SK-N-SH (cell line): ENCODE results near the gene LCA5L. TPM values are rescaled to one million over a fixed set of nuclear protein-coding genes. Genes with fewer than 3 reads are reported as not detected.

Experiments used
- CTCF ChIA-PET: fragments of 300-600, 350-600 bp; formaldehyde crosslinking; extraction: SDS; loops from one replicate; lab custom pipeline; 2021; lab: Yijun Ruan, JAX
- POLR2A ChIA-PET: fragments of 350-600 bp; sonication (Branson Sonifier 250); formaldehyde crosslinking; extraction: SDS; loops from one replicate; lab custom pipeline; 2020; ENCODE audit warnings: antibody characterized with exemption, inconsistent platforms; lab: Yijun Ruan, JAX
- DNase-seq: peaks from one replicate; pipeline ENCODE4 v3.0.0; 2012
- H2AFZ ChIP-seq: fragments of 200-600 bp; sonication (generic); 2 replicates; pipeline ENCODE4 v1.8.1; 2016; ENCODE audit warnings: antibody characterized with exemption, mild to moderate bottlenecking, low read depth
- H3F3A ChIP-seq: fragments of 200-600 bp; sonication (generic); replicated peaks from 2 replicates; pipeline ENCODE3; 2016; ENCODE audit warnings: antibody characterized with exemption, mild to moderate bottlenecking; ENCODE audit not compliant: insufficient read depth
- H3K27ac ChIP-seq, 2 experiments: fragments of 200-500 bp in 1 of 2; fragments of 200-600 bp in 1 of 2; sonication (Bioruptor generic) in 1 of 2; sonication (generic), shearing (Covaris generic) in 1 of 2; 2 replicates each; pipeline versions ENCODE4 v1.5.1 to v1.6.1; 2014 to 2016; ENCODE audit warnings: low read depth in 2 of 2, inconsistent platforms in 1 of 2, low read length in 1 of 2, mild to moderate bottlenecking in 1 of 2, mixed read lengths in 1 of 2
- H3K27me3 ChIP-seq: fragments of 200-600 bp; sonication (generic), shearing (Covaris generic); 2 replicates; pipeline ENCODE4 v1.6.1; 2016; ENCODE audit warnings: mixed run types; ENCODE audit not compliant: insufficient read depth
- H3K36me3 ChIP-seq, 2 experiments: fragments of 200-500 bp in 1 of 2; fragments of 200-600 bp in 1 of 2; sonication (Bioruptor generic) in 1 of 2; sonication (generic) in 1 of 2; replicated peaks in 1 of 2; 2 replicates each; pipeline versions ENCODE3 to v1.5.1; 2014 to 2016; ENCODE audit warnings: low read length in 1 of 2, mild to moderate bottlenecking in 1 of 2; ENCODE audit not compliant: insufficient read depth in 2 of 2, control insufficient read depth in 1 of 2
- H3K4me1 ChIP-seq, 2 experiments: fragments of 200-500 bp in 1 of 2; fragments of 200-600 bp in 1 of 2; sonication (Bioruptor generic) in 1 of 2; sonication (generic), shearing (Covaris generic) in 1 of 2; 2 replicates each; pipeline versions ENCODE4 v1.5.1 to v1.6.1; 2014 to 2016; ENCODE audit warnings: low read depth in 1 of 2, low read length in 1 of 2, mixed run types in 1 of 2; ENCODE audit not compliant: insufficient read depth in 2 of 2, control insufficient read depth in 1 of 2
- H3K4me2 ChIP-seq: fragments of 200-600 bp; sonication (generic), shearing (Covaris generic); 2 replicates; pipeline ENCODE4 v1.6.1; 2017; ENCODE audit warnings: mixed run types
- H3K4me3 ChIP-seq, 2 experiments: fragments of 200-500 bp in 1 of 2; fragments of 200-600 bp in 1 of 2; sonication (Bioruptor generic) in 1 of 2; sonication (generic), shearing (Covaris generic) in 1 of 2; 2 replicates each; pipeline versions ENCODE4 v1.5.1 to v1.8.1; 2014 to 2016; ENCODE audit warnings: low read depth in 2 of 2, inconsistent platforms in 1 of 2, low read length in 1 of 2, mild to moderate bottlenecking in 1 of 2, mixed read lengths in 1 of 2, moderate library complexity in 1 of 2
- H3K79me2 ChIP-seq: fragments of 200-600 bp; sonication (generic); 2 replicates; pipeline ENCODE4 v1.8.1; 2017; ENCODE audit warnings: mild to moderate bottlenecking; ENCODE audit not compliant: insufficient read depth
- H3K9ac ChIP-seq: fragments of 200-600 bp; sonication (generic); 2 replicates; pipeline ENCODE4 v1.6.1; 2017; ENCODE audit warnings: mixed run types
- H3K9me2 ChIP-seq: fragments of 200-600 bp; sonication (generic); 2 replicates; pipeline ENCODE4 v1.6.1; 2017; ENCODE audit warnings: mixed run types
- H3K9me3 ChIP-seq: fragments of 200-600 bp; sonication (generic); 2 replicates; pipeline ENCODE4 v1.6.1; 2017; ENCODE audit warnings: mixed run types, mild to moderate bottlenecking, moderate library complexity
- H4K20me1 ChIP-seq: fragments of 200-600 bp; sonication (generic); 2 replicates; pipeline ENCODE4 v1.6.1; 2017; ENCODE audit warnings: mild to moderate bottlenecking, mixed run types; ENCODE audit not compliant: insufficient read depth
- CHD2 ChIP-seq: fragments of 150-350 bp; IDR thresholded peaks from 2 replicates; pipeline ENCODE4 v1.6.1; 2018; ENCODE audit warnings: low read length; ENCODE audit not compliant: partially characterized antibody
- FOXM1 ChIP-seq: IDR thresholded peaks from 2 replicates; pipeline ENCODE4 v1.4.0; 2012; ENCODE audit warnings: low read depth, mild to moderate bottlenecking
- GATA2 ChIP-seq: sonication (generic); formaldehyde crosslinking; IDR thresholded peaks from 2 replicates; pipeline ENCODE4 v1.5.0; 2020; ENCODE audit warnings: mild to moderate bottlenecking, missing genetic modification reagents
- NFIC ChIP-seq: IDR thresholded peaks from 2 replicates; pipeline ENCODE4 v1.4.0; 2012; ENCODE audit warnings: borderline replicate concordance
- NRF1 ChIP-seq: IDR thresholded peaks from 2 replicates; pipeline ENCODE4 v1.6.1; 2012; ENCODE audit warnings: low read depth, mild to moderate bottlenecking, low read length
- RFX5 ChIP-seq: IDR thresholded peaks from 2 replicates; pipeline ENCODE4 v1.6.1; 2012; ENCODE audit warnings: mild to moderate bottlenecking, improper control_type of control experiment, low read length
- RXRA ChIP-seq: IDR thresholded peaks from 2 replicates; pipeline ENCODE4 v1.4.0; 2012; ENCODE audit warnings: low read depth, mild to moderate bottlenecking, borderline replicate concordance
- SMC3 ChIP-seq: IDR thresholded peaks from 2 replicates; pipeline ENCODE4 v1.6.1; 2012; ENCODE audit warnings: low read depth, low read length, improper control_type of control experiment
- TAF1 ChIP-seq: IDR thresholded peaks from 2 replicates; pipeline ENCODE4 v1.6.1; 2012; ENCODE audit warnings: low read depth, mild to moderate bottlenecking, low read length, moderate library complexity, borderline replicate concordance
- TCF12 ChIP-seq: IDR thresholded peaks from 2 replicates; pipeline ENCODE4 v1.4.0; 2012
- WGBS: methylation state at CpG from one replicate; pipeline ENCODE4 v1.1.6; 2017; ENCODE audit warnings: low lambda C conversion rate; 5-methylcytosine and 5-hydroxymethylcytosine counted together
- polyA plus RNA-seq, 3 experiments: library from polyadenylated mRNA; depleted of rRNA; stranded (reverse); fragments of >200 nt; gene quantifications; 2 replicates each; pipeline ENCODE4 v1.2.3, GENCODE V29; 2012
- TF ChIP-seq, protein P1 (sequence below): IDR thresholded peaks from 2 replicates; pipeline ENCODE4; 2012
- TF ChIP-seq, protein P2 (sequence below): IDR thresholded peaks from 2 replicates; pipeline ENCODE4 v1.4.0; 2012; ENCODE audit warnings: low read depth, borderline replicate concordance
- TF ChIP-seq, protein P3 (sequence below): fragments of 150-350 bp; IDR thresholded peaks from 2 replicates; pipeline ENCODE4 v1.6.1; 2017; ENCODE audit warnings: antibody characterized with exemption, low read length, low read depth, borderline replicate concordance

The LCA5L gene
- polyA plus RNA-seq, 1 of the 3 experiments (the other 2 are of a cell fraction): 0.74 TPM

DNA sequence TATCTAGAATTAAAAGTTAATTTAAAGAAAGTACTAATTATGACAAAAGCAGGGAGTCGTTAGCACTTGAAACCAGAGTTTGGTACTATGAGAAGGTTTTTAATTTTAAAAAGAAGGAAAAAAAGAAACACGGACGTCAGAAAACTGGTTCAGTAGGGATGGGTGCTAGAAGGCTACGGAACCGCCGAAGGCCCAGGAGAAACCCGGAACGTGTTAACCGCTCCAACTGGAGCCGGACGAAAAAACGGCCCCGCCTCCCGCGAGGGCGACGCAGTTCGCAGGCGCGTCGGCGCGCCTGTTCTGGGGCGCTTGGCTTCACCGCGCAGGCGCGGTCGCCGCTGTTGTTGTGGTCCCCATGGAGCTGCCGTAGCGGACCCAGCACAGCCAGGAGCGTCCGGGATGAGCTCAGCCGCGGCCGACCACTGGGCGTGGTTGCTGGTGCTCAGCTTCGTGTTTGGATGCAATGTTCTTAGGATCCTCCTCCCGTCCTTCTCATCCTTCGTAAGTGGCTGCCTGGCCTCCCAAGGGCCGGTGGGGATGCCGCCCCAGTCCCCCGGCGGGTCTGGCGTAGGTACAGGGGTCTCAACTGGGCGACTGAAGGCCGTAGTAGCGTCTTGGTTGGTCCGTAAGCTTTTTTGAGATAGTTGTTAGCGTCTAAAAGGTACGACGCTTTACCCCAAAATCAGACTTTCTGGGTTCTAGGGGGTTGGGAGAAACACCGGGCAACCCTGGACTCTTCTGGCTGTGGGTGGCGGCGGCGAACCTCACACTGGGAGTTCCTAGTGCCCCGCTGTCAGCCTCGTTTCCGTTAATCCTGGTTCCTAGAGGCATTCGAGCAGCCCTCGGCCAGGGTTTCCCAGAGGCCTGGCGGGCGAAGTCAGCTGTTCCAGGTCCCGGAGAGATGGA is 65.3 kb downstream of the LCA5L start (continued):
- no peak for TF ChIP-seq RFX5
- TF ChIP-seq, protein P1, sequence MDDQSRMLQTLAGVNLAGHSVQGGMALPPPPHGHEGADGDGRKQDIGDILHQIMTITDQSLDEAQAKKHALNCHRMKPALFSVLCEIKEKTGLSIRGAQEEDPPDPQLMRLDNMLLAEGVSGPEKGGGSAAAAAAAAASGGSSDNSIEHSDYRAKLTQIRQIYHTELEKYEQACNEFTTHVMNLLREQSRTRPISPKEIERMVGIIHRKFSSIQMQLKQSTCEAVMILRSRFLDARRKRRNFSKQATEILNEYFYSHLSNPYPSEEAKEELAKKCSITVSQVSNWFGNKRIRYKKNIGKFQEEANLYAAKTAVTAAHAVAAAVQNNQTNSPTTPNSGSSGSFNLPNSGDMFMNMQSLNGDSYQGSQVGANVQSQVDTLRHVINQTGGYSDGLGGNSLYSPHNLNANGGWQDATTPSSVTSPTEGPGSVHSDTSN: no peak
- peak; percentile 59 for TF ChIP-seq TAF1
- TF ChIP-seq NRF1: peak; percentile 81
- no peak for TF ChIP-seq SMC3
- TF ChIP-seq CHD2: peak; percentile 68
- TF ChIP-seq RXRA: no peak
- TF ChIP-seq, protein P2, sequence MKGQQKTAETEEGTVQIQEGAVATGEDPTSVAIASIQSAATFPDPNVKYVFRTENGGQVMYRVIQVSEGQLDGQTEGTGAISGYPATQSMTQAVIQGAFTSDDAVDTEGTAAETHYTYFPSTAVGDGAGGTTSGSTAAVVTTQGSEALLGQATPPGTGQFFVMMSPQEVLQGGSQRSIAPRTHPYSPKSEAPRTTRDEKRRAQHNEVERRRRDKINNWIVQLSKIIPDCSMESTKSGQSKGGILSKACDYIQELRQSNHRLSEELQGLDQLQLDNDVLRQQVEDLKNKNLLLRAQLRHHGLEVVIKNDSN: no peak
- TF ChIP-seq, protein P3, sequence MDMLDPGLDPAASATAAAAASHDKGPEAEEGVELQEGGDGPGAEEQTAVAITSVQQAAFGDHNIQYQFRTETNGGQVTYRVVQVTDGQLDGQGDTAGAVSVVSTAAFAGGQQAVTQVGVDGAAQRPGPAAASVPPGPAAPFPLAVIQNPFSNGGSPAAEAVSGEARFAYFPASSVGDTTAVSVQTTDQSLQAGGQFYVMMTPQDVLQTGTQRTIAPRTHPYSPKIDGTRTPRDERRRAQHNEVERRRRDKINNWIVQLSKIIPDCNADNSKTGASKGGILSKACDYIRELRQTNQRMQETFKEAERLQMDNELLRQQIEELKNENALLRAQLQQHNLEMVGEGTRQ: no peak

DNA sequence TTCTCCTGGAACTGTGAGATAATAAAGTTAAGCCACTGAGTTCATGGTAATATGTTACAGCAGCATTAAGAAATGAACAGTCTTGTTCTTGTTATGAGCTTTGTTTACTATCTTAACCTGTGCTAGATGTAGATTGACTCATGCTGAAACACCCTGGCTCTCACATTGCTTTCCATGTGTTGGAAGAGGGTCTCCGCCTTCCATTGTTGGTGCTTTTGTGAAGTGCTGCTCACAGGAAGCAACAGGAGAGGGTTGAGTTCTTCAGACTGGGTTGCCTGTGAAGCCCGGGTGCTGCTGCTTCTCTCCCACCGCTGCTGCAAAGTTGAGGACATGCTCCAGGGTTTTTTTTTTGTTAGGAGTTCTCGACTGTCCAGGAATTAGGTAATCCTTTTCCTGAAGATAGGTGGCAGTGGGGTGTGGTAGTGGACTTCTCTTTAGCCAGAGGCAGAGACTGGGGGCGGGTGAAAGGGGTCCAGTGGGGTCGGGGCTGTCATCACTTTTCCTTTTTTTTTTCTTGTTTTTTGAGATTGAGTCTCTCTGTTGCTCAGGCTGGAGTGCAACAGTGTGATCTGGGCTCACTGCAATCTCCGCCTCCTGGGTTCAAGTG is 68.0 kb downstream of the LCA5L start:
- Histone ChIP-seq H3K36me3 (peaks cover 0 to 6% of the 10 kb centered on the region in 2 experiments), H3K9me2 (no peaks in the 10 kb centered on the region), H4K20me1 (no peaks in the 10 kb centered on the region), H3K9me3 (no peaks in the 10 kb centered on the region), H3K4me2 (no peak overlapping the region), H3K79me2 (peaks cover 17% of the 10 kb centered on the region), H3K27ac (no peak overlapping the region), H3K4me1 (peaks cover 0 to 6% of the 10 kb centered on the region in 2 experiments; a peak in 3 of 4 replicates), H3K4me3 (no peak overlapping the region), H3K27me3 (no peaks in the 10 kb centered on the region), H3K9ac (no peak overlapping the region), H3F3A (peaks cover 5% of the 10 kb centered on the region), H2AFZ (peak overlapping the region; percentile 65; the same call in 1 of the 2 replicates)
- 73% methylated on average over 7 of the region's 7 CpGs for WGBS
- DNase-seq: no peak
- CTCF ChIA-PET: no interaction called here
- TF ChIP-seq TCF12: no peak
- TF ChIP-seq CHD2: no peak
- TF ChIP-seq GATA2 (CRISPR knock-in tag): no peak
- no peak for TF ChIP-seq SMC3
- TF ChIP-seq NFIC: no peak
- no peak for TF ChIP-seq FOXM1
- TF ChIP-seq, all 33 proteins: peak for 0
- POLR2A ChIA-PET: no interaction called here
